ENCODE data around the gene SEC14L3. TPM values are rescaled to one million over a fixed set of nuclear protein-coding genes. Genes with fewer than 3 reads are reported as not detected.

Gene SEC14L3
- total and polyA plus RNA-seq, 10 of the 15 experiments (the other 5 are each of a cell fraction or from before 2014, with no cell fraction given): 0.03 TPM; not detected in 9

DNA sequence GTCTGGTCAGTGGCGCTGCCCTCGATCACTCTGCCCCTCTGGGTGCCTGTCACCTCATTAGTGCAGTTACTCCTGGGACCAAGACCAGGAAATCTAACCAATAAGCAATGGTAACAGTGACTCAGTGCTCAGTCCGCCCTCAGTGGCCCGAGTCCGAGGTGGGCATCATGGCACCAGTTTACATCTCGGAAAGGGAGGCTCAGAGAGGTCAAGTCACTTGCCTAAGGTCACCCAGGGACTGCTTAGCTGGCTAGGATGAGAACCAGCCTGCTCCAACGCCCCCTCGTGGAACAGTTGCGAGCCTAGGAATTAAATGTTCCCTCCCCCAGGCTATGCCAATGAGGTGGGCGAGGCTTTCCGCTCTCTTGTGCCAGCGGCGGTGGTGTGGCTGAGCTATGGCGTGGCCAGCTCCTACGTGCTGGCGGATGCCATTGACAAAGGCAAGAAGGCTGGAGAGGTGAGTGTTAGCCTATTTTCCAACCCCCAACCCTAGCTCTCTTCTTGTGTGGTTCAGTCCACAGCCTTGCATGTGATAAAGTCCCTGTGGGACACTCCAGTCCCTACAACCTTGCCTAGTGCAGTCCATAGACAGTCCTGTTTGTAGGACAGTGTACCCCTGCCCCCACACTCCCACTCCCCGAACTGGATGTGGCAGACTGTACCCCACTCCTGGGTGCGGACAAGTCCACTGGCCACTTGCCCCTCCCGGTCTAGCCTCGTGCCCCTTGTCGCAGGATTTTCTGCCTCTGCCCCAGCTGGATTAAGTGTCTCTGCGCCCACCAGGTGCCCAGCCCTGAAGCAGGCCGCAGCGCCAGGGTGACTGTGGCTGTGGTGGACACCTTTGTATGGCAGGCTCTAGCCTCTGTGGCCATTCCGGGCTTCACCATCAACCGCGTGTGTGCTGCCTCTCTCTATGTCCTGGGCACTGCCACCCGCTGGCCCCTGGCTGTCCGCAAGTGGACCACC, 45.1 kb downstream of the SEC14L3 start (continued):
- TF ChIP-seq POLR2A (IDR thresholded peaks at IDR 0.05; ENCODE audit: low read depth, low read length) (no peak), EP300 (IDR thresholded peaks at IDR 0.05; ENCODE audit: borderline replicate concordance in 1 of 2, control insufficient read depth in 1 of 2, low read depth in 2 of 2, low read length in 2 of 2) (no peak), SIN3A (IDR thresholded peaks at IDR 0.05; ENCODE audit: low read depth, low read length) (no peak), BHLHE40 (IDR thresholded peaks at IDR 0.05; ENCODE audit: borderline replicate concordance in 1 of 2, low read depth in 2 of 2, low read length in 1 of 2) (peak; percentile 34 to 55; a peak in 3 of 4 replicates), ETV6 (conservative IDR thresholded peaks at IDR 0.05 in 1 of 2, IDR thresholded peaks at IDR 0.05 in 1 of 2; ENCODE audit: borderline replicate concordance in 1 of 2, low read depth in 1 of 2) (peak in 1 of 2 experiments; percentile 22; a peak in 1 of 4 replicates), BCL11A (IDR thresholded peaks at IDR 0.05; ENCODE audit: low read depth, low read length) (no peak), IKZF2 (IDR thresholded peaks at IDR 0.05) (0 out of 4 replicates have a peak, but pooled peaks of 1 of the 2 experiments have one; percentile 11), NFYA (IDR thresholded peaks at IDR 0.05; ENCODE audit: borderline replicate concordance, low read depth, low read length) (no peak), YY1 (IDR thresholded peaks at IDR 0.05; ENCODE audit: low read depth, low read length) (peak; percentile 50; the same call in 1 of the 2 replicates), NRF1 (conservative IDR thresholded peaks at IDR 0.05; ENCODE audit: low read depth, low read length) (no peak), HDAC2 (IDR thresholded peaks at IDR 0.05) (no peak), ATF2 (IDR thresholded peaks at IDR 0.05; ENCODE audit: low read length) (no peak), CBX3 (IDR thresholded peaks at IDR 0.05; ENCODE audit: borderline replicate concordance, low read depth) (no peak), TAF1 (IDR thresholded peaks at IDR 0.05; ENCODE audit: borderline replicate concordance, low read depth, low read length) (no peak), TCF12 (IDR thresholded peaks at IDR 0.05; ENCODE audit: low read depth, low read length) (peak; percentile 58; the same call in 1 of the 2 replicates), KDM1A (IDR thresholded peaks at IDR 0.05; ENCODE audit: borderline replicate concordance) (peak; percentile 41; the same call in 1 of the 2 replicates), SMAD5 (IDR thresholded peaks at IDR 0.05; ENCODE audit: low read depth) (no peak), PAX8 (IDR thresholded peaks at IDR 0.05) (no peak), MXI1 (IDR thresholded peaks at IDR 0.05; ENCODE audit: low read depth, low read length) (no peak), SMC3 (IDR thresholded peaks at IDR 0.05; ENCODE audit: borderline replicate concordance, low read length) (peak; percentile 47; the same call in 1 of the 2 replicates), NR2F1 (conservative IDR thresholded peaks at IDR 0.05) (peak; percentile 63), MTA2 (IDR thresholded peaks at IDR 0.05; ENCODE audit: low read depth) (0 out of 2 replicates have a peak, but pooled peaks have one; percentile 39), BCL3 (IDR thresholded peaks at IDR 0.05; ENCODE audit: borderline replicate concordance, insufficient read depth, low read depth, low read length, poor library complexity, severe bottlenecking) (no peak), EGR1 (IDR thresholded peaks at IDR 0.05; ENCODE audit: borderline replicate concordance in 1 of 2, low read depth in 2 of 2, low read length in 2 of 2) (0 out of 3 replicates have a peak, but pooled peaks of 1 of the 2 experiments have one; percentile 4)
- TF ChIP-seq, protein P1, sequence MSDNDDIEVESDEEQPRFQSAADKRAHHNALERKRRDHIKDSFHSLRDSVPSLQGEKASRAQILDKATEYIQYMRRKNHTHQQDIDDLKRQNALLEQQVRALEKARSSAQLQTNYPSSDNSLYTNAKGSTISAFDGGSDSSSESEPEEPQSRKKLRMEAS (IDR thresholded peaks at IDR 0.05; ENCODE audit: low read depth, low read length): peak; percentile 47; the same call in 1 of the 2 replicates
- TF ChIP-seq, protein P2, sequence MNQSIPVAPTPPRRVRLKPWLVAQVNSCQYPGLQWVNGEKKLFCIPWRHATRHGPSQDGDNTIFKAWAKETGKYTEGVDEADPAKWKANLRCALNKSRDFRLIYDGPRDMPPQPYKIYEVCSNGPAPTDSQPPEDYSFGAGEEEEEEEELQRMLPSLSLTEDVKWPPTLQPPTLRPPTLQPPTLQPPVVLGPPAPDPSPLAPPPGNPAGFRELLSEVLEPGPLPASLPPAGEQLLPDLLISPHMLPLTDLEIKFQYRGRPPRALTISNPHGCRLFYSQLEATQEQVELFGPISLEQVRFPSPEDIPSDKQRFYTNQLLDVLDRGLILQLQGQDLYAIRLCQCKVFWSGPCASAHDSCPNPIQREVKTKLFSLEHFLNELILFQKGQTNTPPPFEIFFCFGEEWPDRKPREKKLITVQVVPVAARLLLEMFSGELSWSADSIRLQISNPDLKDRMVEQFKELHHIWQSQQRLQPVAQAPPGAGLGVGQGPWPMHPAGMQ (IDR thresholded peaks at IDR 0.05; ENCODE audit: borderline replicate concordance): no peak

All from GM12878 (cell line).